CD4-positive, alpha-beta T cell treated with Interleukin-4 for 1 hour (primary cell): ENCODE results near the gene PREX1.

Experiments
- DNase-seq, 2 donors: peaks; one replicate each; pipeline ENCODE4 v3.0.0-alpha.2; 2020 to 2022

Gene PREX1

GRCh38 chr20:48674461-48674860 lies 153.3 kb downstream of the PREX1 start:
- DNase-seq = no peak

- no peak for DNase-seq
These were observed 154.3 kb downstream of the PREX1 start for GRCh38 chr20:48673507-48673906.

- no peak for DNase-seq
These were observed 155.5 kb downstream of the PREX1 start for GRCh38 chr20:48672324-48672723.

DNA sequence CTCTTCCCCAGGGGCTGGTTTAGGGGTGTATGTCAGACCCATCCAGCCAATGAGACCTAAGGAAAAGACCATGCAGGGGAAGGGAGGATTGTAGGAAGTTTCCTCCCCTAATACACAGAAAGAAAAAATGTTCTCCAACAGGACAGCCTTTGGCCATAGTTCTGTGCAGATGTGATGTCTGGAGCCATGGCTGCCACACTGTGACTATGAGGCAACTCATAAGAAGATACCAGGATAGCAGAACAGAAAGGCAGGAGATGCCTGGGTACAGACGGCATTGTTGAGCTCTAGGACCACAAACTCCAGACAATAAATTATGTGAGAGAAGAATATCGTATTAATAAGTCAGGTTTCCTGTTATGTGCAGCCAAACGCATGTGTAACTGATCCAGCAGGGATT lies 156.7 kb downstream of the PREX1 start:
- DNase-seq = no peak

- no peak for DNase-seq
These were observed 157.7 kb downstream of the PREX1 start for GRCh38 chr20:48669946-48670605.

GRCh38 chr20:48668451-48668946 lies 159.3 kb downstream of the PREX1 start:
- DNase-seq = no peak

DNA sequence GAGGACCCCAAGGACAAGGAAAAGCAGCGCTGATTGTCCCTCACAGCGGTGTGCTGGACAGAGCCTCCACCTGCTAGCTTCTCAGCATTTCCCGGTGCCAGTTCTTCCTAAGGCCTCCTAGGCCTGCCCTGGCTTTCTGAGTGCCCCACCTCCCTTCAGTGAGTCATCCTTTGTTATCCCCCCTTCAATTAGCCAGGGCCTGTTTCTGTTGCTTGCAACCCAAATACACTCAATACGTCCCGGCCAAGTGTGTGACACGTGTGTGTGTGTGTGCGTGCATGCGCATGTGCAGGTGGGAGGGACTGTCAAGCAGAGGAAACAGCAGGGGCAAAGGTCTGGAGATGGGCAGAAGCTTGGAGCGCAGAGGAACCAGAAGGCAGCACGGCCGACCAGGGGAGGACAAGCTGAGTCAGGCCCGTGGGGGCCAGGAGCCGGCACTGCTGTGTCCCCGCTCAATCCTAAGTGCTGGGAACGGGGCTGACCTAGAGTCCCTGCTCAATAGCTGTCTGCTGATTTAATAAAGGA lies 159.8 kb downstream of the PREX1 start:
- DNase-seq = no peak

DNA sequence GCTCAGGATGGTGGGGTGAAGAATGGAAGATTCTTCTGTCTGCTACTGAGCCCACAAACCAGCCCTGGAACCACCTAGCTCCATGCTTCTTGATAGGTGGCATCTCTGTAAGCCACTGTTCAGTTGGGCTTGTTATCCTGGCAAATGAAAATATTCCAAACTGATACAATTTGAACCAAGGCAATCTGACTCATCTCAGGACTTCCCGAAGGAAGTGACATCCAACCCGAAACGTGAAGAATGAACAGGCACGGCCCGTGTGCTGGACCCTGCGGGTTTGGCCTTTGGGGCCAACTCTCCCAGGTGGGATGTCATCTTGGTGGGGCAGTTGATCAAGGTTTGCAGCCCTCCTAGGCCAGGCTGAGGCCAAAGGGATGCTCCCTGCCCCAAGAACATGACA lies 160.3 kb downstream of the PREX1 start:
- no peak for DNase-seq

- DNase-seq = no peak
These were observed 162.0 kb downstream of the PREX1 start for GRCh38 chr20:48665785-48666184.

- DNase-seq = no peak
These were observed 165.1 kb downstream of the PREX1 start for GRCh38 chr20:48662711-48663110.

GRCh38 chr20:48661575-48662455 lies 166.0 kb downstream of the PREX1 start:
- DNase-seq = no peak

- no peak for DNase-seq
These were observed 167.0 kb downstream of the PREX1 start for GRCh38 chr20:48660788-48661187.

- DNase-seq = no peak
These were observed 167.9 kb downstream of the PREX1 start for GRCh38 chr20:48659858-48660257.

DNA sequence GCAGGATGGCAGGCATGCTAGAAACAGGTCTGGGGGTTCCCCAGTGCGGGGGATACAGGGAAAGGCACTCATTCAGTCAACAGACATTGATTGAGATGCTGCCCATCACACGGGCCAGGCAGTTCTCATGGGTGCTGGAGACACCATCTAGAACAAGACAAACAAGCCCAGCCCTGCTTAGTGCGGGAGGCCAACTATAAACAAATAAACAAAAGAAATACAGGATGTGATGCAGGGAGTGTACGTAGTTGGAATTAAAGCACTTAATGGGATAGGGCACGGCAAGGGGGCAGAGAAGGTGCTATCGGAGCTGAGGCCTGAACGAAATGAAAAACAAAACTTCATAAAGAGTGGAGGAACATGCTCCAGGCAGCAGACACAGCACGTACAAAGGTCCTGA lies 169.3 kb downstream of the PREX1 start:
- DNase-seq = no peak

DNA sequence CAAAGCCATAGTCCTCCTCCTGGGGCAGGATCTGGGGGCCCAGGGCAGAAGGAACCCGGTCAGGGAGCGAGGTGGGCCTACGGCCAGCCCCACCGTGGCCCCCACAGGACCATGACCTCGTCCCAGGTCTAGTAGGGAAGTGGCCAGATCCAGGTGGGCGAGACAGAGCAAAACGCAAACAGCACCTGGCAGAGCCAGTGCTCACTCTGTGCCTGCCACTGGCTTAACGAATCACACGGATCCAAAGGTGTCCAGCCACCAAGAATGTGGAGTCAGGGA lies 169.7 kb downstream of the PREX1 start:
- no peak for DNase-seq

DNA sequence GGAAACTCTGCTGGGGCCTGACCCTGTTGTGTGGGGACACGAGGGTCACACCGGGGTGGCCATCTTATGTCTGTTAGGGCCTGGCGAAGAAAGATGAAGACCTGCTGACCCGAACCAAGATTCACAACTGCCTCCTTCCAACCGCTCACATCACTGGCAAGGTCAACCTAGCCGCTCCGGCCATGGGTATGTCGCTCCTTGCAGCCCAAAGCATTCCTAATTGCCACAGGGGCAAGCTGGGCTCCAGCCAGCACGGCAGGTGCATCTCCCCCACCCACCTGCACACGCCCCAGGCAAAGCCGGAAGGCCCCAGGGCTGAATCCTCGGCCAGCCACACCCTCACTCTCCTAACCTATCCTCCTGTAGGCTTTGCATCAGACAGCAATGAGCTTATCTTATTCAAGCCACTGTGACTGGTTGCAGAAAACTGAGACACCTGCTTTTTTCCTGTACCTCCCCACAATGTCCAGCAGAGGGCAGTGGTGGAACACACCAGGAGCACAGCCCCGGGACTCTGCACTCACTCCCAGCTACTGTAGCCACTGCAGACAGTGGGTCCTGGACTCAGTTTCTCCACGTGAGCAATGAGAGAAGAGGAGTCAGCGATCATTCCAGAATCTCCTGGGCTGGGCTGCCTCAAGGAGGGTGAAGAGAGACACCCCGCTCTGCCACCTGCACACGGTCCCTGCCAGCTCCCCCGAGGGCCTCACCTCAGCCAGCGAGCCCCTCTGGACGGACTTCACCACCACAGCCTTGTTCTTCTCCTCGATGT lies 170.2 kb downstream of the PREX1 start:
- peak; percentile 76 to 77 for DNase-seq

- no peak for DNase-seq
These were observed 171.1 kb downstream of the PREX1 start for GRCh38 chr20:48656661-48657211.

DNA sequence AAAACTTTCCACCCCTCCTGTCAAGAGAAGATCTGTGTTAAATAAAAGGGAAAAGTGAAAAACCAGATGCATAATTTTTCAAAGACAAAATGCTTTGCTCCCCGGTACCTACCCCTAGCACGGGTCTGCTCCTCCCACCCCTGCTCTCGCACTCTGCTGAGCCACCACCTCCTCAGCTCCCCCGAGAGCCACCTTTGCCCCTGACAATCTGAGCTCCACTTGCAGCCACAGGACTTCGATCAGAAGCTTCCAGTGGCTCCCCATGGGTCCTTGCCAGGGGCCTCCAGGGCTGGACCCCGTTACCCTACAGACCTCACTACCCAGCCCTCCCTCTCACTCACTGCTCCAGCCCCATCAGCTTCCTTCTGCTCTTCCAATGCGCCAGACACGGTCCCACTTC lies 171.7 kb downstream of the PREX1 start:
- DNase-seq = no peak

- DNase-seq = no peak
These were observed 174.1 kb downstream of the PREX1 start for GRCh38 chr20:48653706-48654051.

GRCh38 chr20:48652961-48653705 lies 174.7 kb downstream of the PREX1 start:
- no peak for DNase-seq

DNA sequence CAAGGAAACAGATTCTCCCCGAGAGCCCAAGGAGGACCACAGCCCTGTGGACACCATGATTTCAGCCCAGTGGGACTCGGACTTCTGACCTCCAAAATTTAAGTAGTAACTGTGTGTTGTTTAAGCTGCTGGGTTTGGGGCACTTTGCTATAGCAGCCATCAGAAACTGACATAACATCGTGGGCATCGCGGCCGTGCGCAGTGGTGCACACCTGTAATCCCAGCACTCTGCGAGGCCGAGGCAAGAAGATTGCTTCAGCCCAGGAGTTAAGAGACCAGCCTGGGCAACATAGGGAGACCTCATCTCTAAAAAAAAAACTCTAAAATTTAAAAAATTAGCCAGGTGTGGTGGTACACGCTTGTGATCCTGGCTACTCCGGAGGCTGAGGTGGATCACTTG lies 175.8 kb downstream of the PREX1 start:
- no peak for DNase-seq

DNA sequence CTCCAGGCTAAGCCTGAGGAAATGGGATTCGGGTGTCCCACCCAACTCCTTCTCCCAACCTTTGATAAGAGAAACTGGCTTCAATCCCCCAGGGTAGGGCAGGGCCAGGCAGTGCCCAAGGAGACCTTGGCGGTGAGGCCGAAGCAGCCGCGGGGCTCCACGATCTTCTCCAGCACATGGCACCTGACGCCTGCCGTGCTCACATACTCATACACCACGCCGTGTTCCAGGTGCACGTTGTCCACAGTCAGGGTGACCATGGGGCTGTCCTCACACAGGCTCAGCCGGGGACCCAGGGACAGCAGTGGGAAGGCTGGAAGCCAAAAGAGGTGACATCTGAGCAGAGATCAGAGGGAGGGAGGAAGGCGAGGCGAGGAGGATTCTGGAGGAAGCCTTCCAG lies 176.5 kb downstream of the PREX1 start:
- no peak for DNase-seq

- no peak for DNase-seq
These were observed 177.9 kb downstream of the PREX1 start for GRCh38 chr20:48649868-48650267.
